ENCODE measurements around the gene SYNDIG1.

The SYNDIG1 gene

DNA sequence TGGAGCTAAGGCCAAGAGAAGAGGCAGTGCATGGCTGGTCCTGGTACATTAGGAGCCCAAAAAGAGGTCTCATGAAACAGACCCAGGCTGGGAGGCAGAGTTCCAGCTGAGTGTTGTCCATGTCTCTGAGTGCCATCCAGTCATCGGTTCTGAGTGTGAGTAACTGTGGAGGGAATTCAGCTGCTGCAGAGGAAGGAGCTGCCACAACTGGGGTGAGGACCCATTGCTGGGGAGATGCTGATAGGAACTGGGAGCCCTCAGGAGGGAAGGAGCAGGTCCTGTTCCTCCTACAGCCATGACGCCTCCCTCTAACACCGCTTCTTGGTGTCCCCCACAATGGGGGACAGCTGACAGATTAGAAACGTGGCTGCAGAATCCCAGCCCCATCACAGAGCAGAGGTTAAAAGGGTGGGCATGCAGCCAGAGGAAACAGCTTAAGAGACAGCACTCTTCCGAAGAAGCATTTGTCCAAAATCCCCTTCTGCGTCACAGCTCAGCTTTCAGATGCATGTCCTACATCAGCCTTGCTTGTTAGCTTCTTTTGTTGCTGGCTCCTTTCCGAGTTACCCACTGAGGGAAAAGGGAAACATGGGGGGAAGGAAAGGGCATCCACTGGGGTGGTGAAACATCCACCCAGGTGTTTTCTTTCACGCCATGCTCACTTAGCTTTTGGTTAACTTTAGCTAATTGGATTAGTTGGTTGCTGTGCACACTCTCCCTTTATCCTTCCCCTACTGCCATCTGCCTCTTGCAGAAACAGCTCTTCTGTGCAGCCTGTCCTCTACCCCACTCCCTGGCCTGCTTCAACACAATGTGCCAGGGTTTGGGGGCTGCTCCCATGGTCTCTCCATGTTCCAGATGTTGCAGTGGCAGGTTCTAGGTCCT, 239.2 kb downstream of the SYNDIG1 start:
- no peak for DNase-seq (ENCODE audit: low read depth)
- TF ChIP-seq, protein P1, sequence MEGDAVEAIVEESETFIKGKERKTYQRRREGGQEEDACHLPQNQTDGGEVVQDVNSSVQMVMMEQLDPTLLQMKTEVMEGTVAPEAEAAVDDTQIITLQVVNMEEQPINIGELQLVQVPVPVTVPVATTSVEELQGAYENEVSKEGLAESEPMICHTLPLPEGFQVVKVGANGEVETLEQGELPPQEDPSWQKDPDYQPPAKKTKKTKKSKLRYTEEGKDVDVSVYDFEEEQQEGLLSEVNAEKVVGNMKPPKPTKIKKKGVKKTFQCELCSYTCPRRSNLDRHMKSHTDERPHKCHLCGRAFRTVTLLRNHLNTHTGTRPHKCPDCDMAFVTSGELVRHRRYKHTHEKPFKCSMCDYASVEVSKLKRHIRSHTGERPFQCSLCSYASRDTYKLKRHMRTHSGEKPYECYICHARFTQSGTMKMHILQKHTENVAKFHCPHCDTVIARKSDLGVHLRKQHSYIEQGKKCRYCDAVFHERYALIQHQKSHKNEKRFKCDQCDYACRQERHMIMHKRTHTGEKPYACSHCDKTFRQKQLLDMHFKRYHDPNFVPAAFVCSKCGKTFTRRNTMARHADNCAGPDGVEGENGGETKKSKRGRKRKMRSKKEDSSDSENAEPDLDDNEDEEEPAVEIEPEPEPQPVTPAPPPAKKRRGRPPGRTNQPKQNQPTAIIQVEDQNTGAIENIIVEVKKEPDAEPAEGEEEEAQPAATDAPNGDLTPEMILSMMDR (IDR thresholded peaks at IDR 0.05; ENCODE audit: control insufficient read depth, extremely low read depth, insufficient read depth): no peak
- no peak overlapping the region for H3K4me3 ChIP-seq (ENCODE audit: low read depth, low read length)
